Activated CD4-positive, alpha-beta memory T cell treated with anti-CD3 and anti-CD28 coated beads, Interleukin-2, amount 10 ng/mL, durations not matched to agents 7 days and 5 days (primary cell): ENCODE measurements around the gene SLC35G3. TPM values are rescaled to one million over a fixed set of nuclear protein-coding genes. Genes with fewer than 3 reads are reported as not detected.

Experiments
- CTCF ChIA-PET: fragments of 350-600 bp; sonication (Branson Sonifier 250); formaldehyde crosslinking; loops from one replicate; lab custom pipeline; 2021; ENCODE audit warnings: antibody characterized with exemption, inconsistent platforms; lab: Charles Lee
- POLR2A ChIA-PET: fragments of 350-600 bp; sonication (Branson Sonifier 250); formaldehyde crosslinking; loops from one replicate; lab custom pipeline; 2021; ENCODE audit warnings: antibody characterized with exemption; lab: Charles Lee
- DNase-seq: peaks from one replicate; pipeline ENCODE4 v3.0.0-alpha.2; 2020
- H3K27ac Mint-ChIP-seq: one replicate; pipeline ENCODE4 v1.8.0; 2021; ENCODE audit warnings: mild to moderate bottlenecking, mixed read lengths
- H3K27me3 Mint-ChIP-seq: one replicate; pipeline ENCODE4 v1.8.0; 2021; ENCODE audit warnings: mixed read lengths
- H3K36me3 Mint-ChIP-seq: one replicate; pipeline ENCODE4 v1.8.0; 2021; ENCODE audit warnings: low read depth, mixed read lengths
- H3K4me1 Mint-ChIP-seq: one replicate; pipeline ENCODE4 v1.8.0; 2021; ENCODE audit warnings: mixed read lengths
- H3K4me3 Mint-ChIP-seq: one replicate; pipeline ENCODE4 v1.8.0; 2021; ENCODE audit warnings: mild to moderate bottlenecking, mixed read lengths
- H3K9me3 Mint-ChIP-seq: one replicate; pipeline ENCODE4 v1.8.0; 2021; ENCODE audit warnings: mixed read lengths
- total RNA-seq, 2 experiments: library from RNA; stranded (reverse); gene quantifications; one replicate each; pipeline ENCODE4 v1.2.3, GENCODE V29; 2021

SLC35G3 gene
- total RNA-seq, 2 experiments from 2014 or later: not detected

DNA sequence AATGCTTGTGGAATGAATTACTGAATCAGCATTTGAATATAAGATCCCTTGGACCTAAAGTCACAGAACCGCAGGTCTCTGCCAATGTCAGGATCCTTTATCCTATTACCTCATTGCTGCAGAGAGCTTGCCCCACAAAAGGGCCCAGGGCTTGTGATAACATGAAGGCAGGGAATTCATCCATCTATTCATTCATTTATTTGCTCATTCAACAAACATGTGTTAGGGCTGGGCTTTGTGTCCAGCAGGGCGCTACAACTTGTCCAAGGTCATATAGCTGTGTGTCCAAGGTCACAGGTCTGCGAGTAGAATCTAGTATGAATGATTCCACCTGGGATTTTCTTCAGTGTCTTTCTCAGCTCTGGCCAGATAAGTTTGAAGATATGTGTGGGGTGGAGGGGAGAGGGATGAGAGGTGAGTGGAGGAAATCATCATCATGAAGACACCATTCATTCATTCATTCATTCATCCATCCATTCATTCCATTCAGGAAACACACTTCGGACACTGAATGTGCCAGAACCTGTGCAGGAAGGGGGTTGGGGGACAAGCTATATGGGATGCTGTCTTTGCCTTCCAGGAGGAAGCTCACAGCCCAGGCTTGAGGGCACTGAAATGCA lies 47.9 kb downstream of the SLC35G3 start:
- Mint-ChIP-seq H3K9me3 (no peaks in the 10 kb centered on the region), H3K4me1 (peaks cover 12% of the 10 kb centered on the region), H3K27me3 (no peaks in the 10 kb centered on the region), H3K4me3 (no peak overlapping the region), H3K27ac (no peak overlapping the region), H3K36me3 (no peaks in the 10 kb centered on the region)
- ChIA-PET POLR2A (interaction anchor here (1.3 kb wide), 1 partner anchor 68 kb away, joined by 4 read pairs; no protein-coding TSS in a partner anchor), CTCF (no interaction called here)
- no peak for DNase-seq

DNA sequence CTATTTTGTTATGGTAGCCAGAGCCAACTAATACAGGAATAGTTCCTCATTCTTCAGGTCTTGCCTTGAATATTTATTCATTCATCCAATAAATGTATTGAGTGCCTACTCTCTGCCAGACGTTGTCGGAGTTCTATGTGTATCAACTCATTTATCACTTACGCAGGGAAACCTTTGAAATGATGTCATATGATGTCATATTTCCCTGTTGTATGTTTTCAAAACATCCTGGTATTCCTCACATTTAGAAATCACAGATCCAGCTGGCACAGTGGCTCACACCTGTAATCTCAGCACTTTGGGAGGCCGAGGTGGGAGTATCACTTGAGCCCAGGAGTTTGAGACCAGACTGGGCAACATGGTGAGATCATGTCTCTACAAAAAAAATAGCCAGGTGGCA lies 49.4 kb downstream of the SLC35G3 start:
- H3K27me3 Mint-ChIP-seq: no peaks in the 10 kb centered on the region
- CTCF ChIA-PET: no interaction called here
- H3K4me3 Mint-ChIP-seq: no peak overlapping the region
- no peaks in the 10 kb centered on the region for H3K9me3 Mint-ChIP-seq
- peaks cover 23% of the 10 kb centered on the region for H3K4me1 Mint-ChIP-seq
- no peak overlapping the region for H3K27ac Mint-ChIP-seq
- no peaks in the 10 kb centered on the region for H3K36me3 Mint-ChIP-seq
- POLR2A ChIA-PET: interaction anchor here (0.6 to 5.6 kb wide), 2 partner anchors 69 to 97 kb away, joined by 3 to 83 read pairs; partner anchors contain the start of gene SLFN5
- DNase-seq: no peak

Other genes with a start within 250 kb of the SLC35G3 start
- gene CCT6B, start 232.9 kb downstream of the SLC35G3 start, total RNA-seq: 1 to 10 TPM; 1.5 to 1.9 TPM
- 10 to 100 TPM; 25.2 to 25.4 TPM for gene ZNF830, start 232.9 kb downstream of the SLC35G3 start, total RNA-seq
- gene LIG3, start 213.9 kb downstream of the SLC35G3 start, total RNA-seq: 10 to 100 TPM; 35.0 to 38.3 TPM
- gene RFFL, start 130.7 kb downstream of the SLC35G3 start, total RNA-seq: 10 to 100 TPM; 47.3 to 53.9 TPM
- gene RAD51D, start 74.5 kb downstream of the SLC35G3 start, total RNA-seq: 10 to 100 TPM; 25.6 to 25.9 TPM
- not detected for gene FNDC8, start 72.8 kb downstream of the SLC35G3 start, total RNA-seq
- gene NLE1, start 52.1 kb downstream of the SLC35G3 start, total RNA-seq: 10 to 100 TPM; 13.4 to 14.0 TPM
- under 1 TPM; 0.18 to 0.25 TPM for gene UNC45B, start 46.6 kb downstream of the SLC35G3 start, total RNA-seq
- 100 to 1,000 TPM; 231 to 240 TPM for gene SLFN5, start 48.7 kb upstream of the SLC35G3 start, total RNA-seq
- gene SLFN11, start 179.2 kb upstream of the SLC35G3 start, total RNA-seq: 10 to 100 TPM; 67.5 to 72.6 TPM
- gene SLFN12, start 238.1 kb upstream of the SLC35G3 start, total RNA-seq: 10 to 100 TPM; 22.7 to 23.1 TPM